Activated T-cell treated with anti-CD3 and anti-CD28 coated beads for 24 hours (primary cell): ENCODE results near the gene CLDN22.

Experiments used
- DNase-seq: peaks from one replicate; pipeline ENCODE4 v3.0.0-alpha.2; 2020; ENCODE audit warnings: low read depth

CLDN22 gene

DNA sequence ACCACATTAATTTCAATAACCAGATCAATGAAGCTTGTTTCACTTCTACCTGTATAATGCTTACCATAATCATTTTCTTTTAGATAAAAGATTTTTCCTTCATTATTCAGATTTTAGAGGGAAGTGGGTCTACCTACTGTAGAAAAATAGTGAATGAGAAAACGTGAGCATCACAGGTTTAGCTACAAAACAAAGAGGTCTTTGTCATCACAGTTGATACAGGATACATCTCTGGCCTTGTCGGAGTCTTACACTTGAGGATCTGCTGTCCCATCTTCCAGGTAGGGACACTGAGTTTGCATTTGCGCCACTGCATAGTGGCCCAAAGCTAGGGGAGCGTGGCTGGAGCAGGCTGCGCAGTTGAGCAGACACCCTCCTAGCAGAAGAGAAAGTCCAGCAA, 1.4 kb upstream of the CLDN22 start:
- no peak for DNase-seq

DNA sequence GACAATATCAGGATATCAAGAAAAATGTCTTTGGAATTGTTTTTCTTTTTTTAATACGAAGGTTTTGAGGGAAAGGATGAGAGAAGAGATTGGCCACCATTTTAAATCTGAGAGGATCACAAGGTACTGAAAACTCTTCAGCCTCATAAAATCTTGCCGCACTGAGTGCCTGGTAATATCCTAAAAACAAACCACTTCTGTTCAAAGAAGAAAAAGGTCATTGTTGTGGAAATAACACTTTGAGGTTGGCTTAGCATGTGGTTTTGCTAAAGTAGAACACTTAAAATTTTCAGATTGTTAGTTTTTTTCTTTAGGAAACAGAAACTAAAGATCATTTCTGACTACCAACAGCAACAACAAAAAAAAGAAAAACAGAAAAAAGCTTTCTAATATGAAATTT, 1.0 kb upstream of the CLDN22 start:
- DNase-seq = no peak

- no peak for DNase-seq
These were observed 1.4 kb downstream of the CLDN22 start for GRCh38 chr4:183318656-183319055.

DNA sequence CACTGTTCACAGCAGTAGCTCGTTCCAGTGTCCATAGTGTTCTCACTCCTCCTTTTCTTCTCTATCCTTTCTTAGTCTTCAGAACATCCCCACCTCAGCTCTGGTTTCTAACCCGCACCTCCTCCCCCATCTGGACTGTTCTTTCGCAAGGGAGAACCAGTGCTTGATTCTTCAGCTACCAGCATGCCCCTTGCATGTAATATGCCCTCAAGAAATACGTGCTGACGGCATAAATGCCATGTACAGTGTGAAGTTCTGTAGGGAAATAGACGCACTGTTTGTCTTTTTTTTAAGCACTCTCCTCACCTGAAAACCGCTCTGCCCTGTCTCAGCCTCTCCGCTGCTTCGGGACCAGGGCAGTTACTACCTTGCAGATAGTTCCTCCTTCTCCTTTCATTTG, 5.3 kb downstream of the CLDN22 start:
- DNase-seq = no peak

GRCh38 chr4:183314336-183314735, 5.7 kb downstream of the CLDN22 start:
- no peak for DNase-seq

DNA sequence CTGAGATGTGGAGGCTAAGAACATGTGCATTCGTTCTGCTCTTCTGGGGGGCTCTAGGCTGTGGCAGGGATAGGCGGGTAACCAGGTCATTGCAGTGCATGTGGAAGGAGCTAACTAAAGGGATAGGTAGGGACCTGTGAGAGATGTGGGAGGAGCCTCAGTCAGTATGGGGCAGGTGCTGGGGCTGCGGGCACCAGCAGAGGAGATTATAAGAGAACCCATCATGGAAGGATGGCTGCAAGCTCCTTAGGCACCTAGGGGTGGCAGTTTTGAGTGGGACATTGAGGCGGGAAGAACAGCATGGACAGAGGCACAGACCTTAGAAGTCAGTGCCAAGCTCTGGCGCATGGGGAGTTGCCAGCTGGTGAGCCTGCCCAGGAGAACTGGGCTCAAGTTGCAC, 7.2 kb downstream of the CLDN22 start:
- DNase-seq = no peak

- no peak for DNase-seq
These were observed 13.3 kb downstream of the CLDN22 start for GRCh38 chr4:183306811-183307210.

GRCh38 chr4:183304538-183304937, 15.5 kb downstream of the CLDN22 start:
- no peak for DNase-seq

DNA sequence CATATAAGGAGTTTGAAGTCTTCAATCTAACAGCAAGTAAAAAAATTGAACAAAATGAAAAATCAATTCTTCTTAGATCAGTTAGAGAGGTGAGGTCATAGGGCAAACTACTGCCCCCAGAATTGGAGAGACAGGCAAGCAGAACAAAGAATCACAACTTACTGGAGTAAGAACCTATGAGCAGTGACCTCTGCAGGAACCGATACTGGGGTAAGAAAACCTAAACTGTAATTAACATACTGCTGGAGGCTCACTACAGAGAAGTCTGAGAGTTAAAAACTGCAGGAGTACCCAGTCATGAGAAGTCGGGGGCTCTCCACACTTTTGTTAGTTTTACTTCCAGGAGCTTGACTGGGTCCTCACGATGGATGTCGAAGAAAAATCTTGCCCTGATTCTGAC, 16.0 kb downstream of the CLDN22 start:
- DNase-seq = no peak

GRCh38 chr4:183303301-183303700, 16.8 kb downstream of the CLDN22 start:
- no peak for DNase-seq

DNA sequence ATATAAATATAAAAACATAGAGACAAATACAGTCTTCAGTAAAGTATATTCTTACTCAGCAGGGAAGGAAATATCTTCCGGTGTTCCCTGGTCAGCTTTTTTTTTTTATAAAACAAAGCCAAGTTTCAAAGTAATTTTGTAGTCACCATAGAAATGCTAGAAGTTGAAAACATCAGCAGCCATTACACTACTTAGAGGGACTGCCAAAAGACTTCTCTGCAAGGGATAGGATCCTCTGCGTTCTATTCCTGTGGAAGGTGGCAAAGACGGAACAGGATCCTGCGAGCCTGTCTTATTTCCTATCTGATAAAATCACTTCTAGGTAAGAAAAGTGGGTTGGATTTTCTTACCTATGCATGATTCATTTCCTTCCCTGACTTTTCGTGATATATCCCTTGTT, 19.4 kb downstream of the CLDN22 start:
- DNase-seq = no peak

GRCh38 chr4:183300070-183300469, 20.0 kb downstream of the CLDN22 start:
- DNase-seq = no peak

GRCh38 chr4:183299464-183299863, 20.6 kb downstream of the CLDN22 start:
- no peak for DNase-seq

- DNase-seq = no peak
These were observed 22.4 kb downstream of the CLDN22 start for GRCh38 chr4:183297675-183298074.

DNA sequence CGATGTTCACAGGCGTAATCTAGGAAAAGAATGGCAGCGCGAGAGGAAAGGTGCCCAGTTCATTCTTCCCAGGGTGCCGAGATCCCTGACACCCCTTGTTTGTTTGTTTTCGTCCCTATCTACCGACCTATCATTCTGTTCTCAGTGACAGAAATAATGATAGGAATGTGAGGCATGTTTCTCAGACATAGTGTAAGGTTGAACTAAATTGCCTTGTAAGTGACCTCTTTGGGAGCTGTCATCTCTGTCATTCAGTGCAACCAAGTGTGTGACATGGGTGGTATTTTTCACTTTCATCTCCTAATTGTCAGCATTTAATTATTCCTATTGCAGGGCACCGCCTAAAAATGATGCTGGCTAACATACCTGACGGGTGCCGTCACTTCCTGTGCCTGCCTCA, 24.4 kb downstream of the CLDN22 start:
- DNase-seq = no peak

DNA sequence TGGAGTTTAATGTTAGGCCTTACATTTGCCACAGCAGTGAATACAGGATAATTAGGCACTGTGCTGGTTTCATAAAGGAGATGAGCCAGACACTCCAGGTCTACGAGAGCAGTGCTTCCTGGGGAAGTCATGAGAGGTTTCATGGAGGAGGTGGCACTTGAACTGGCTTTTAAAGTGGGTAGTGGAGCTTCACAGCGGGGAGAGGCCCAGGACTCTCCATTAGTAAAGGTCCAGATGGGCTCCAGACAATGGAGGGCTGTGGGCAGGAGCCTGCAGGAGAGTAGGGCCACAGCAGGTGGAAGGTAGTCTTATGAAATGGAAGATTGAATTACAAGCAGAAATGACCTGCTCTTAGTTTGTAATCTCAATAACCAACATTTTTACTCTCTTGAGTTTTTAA, 29.0 kb downstream of the CLDN22 start:
- no peak for DNase-seq

DNA sequence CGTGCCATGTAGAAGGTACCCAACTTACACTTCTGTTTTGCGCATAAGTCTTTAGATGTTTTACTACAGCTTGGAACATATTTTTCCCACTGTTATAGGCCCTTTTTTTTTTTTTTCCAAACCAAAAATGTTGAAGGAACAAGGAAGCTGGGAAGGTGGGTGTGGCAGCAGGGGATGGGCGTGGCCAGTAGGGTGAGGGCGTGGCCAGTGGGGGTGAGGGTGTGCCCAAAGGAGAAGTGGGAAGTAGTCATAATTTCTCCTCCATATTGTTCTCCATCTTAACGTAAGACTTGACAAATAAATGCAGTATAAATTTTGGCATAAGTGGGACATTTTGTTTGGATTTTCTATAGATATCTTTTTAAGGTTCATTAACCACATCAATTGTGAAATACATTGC, 30.4 kb downstream of the CLDN22 start:
- no peak for DNase-seq

DNA sequence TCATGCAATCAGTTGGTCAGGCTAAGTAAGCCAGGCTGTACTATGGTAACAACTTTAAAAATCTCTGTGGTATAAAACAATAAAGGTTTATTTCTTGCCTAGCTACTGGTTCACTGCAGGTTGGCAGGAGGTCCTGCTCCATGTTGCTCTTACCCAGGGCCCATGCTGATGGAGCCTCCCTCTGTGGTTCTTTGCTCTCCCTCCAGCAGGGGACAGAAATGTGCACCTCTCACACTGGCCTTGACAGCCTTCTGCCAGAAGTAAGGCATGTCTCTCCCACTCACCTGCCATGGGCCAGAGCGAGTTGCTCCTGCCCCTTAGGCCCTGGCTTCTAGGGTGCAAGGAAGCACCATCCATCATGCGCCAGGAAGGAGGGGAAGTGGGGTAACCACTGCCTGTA, 31.1 kb downstream of the CLDN22 start:
- no peak for DNase-seq

DNA sequence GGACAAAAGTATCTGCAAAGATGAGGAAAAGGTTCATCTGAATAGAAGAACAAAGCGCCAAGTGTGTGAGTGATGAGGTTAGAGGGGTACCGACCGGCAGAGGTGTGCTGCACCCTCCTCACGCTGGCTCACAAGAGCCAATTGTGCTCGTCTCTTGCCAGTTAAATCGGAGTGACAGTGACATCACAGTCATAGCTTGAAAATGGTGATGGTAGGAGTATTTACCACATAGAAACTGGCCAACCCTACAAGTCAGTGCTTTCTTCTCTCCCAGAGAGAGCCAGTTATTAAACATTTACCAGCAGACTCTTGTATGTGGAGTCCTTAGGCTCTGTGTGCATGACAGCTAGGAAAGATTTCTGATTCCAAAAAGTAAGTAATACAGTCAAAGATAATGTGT, 32.4 kb downstream of the CLDN22 start:
- DNase-seq = no peak

DNA sequence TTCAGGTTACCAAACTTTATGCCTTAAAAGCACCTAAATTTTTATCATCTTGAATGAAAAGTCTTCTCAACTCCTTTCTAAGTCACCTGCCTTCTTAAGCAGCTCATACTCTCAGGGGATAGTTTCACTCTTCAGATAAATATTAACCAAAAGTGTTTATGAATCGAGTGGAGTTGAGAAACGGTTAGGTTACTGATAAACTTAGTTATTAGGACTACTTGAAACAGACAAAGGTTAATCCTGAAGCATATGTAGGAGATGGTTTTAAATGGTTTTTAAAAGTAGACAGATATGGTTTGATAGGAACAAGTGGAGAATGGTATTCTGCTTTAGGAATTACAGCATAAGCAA, 32.8 kb downstream of the CLDN22 start:
- DNase-seq = no peak

DNA sequence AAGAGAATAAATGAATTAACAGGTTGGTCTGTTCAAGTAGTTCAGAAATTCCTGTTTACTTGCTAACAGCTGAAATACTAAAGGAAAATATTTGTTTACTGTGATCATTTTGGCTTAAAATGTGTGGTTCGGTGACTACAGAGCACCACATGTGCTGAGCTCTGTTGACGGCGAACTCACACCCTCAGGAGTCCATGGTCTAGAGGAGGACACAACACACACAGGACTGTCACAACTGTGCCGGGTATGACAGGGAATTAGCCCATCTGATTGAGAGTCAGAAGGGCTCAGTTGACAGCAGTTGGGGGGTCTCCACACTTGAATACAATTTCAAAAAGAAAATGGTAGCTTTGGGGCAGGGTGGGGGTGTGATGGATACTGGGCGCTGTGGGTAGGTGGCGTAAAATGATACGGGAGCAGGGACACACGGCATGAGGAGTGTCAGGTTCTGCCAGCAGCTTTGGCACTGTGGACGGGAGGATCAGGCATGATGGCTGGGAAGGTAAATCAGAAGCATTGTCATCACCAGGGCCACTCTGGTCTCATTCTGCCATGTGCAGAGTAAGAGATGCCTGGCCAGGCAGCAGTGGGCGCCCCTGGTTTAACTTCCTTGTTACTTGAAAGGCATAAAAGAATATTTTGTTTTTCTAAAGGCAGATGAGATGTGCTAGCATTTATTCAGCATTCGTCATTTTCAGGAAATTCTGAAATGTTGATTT, 33.3 kb downstream of the CLDN22 start:
- no peak for DNase-seq

DNA sequence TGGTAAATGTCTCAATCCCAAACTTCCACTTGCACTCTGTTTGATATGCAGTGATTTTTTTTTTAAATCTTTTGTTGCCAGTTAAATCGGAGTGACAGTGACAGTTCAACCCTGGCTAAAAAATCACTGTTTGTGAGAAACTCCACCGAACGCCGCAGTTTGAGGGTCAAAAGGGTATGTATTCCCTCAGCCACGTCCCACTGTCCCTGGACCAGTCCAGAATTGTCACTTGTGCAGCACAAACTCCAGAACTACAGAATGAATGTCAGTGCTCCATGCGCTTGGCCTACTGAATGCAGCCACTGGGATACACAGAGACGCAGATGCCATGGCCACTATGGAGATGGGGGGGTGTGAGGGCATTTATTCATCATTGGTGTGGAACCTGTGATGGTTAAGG, 34.2 kb downstream of the CLDN22 start:
- no peak for DNase-seq

GRCh38 chr4:183284965-183285364, 35.1 kb downstream of the CLDN22 start:
- no peak for DNase-seq

DNA sequence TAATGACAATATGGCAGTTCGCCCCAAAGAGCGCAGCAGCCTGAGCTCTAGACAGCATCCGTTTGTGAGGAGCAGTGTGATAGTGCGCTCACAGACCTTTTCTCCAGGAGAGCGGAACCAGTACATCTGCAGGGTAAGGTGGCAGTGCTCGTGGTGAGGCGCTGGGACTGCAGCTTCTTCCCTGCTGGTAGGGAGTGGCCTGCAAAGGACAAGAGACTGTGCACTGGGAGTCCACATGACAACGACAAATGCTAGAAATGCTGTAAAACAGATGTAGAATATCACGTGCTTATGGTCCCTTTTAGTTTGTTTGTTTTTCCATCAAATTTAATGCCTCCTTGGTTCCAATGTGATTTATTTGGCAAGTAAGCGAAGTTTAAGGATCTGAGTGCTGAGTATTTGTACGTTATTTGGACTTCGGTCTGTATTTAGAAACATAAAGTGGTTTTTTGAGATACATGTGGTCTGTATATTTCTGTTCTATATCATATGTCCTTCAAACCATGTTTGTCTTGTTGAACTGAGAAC, 35.8 kb downstream of the CLDN22 start:
- no peak for DNase-seq

GRCh38 chr4:183276106-183276505, 44.0 kb downstream of the CLDN22 start:
- no peak for DNase-seq
